Osteoblast (primary cell): ENCODE measurements around the gene NR3C1. TPM values are rescaled to one million over a fixed set of nuclear protein-coding genes. Genes with fewer than 3 reads are reported as not detected.

Experiments used
- DNase-seq: peaks from one replicate; pipeline ENCODE4 v3.0.0; 2011; ENCODE audit warnings: low spot score, mixed read lengths; ENCODE audit not compliant: insufficient read length; ENCODE audit errors: missing footprints
- H2AFZ ChIP-seq: 2 replicates; pipeline ENCODE4 v1.6.0; 2011; ENCODE audit warnings: mild to moderate bottlenecking, low read length
- H3K27ac ChIP-seq: 2 replicates; pipeline ENCODE4 v1.5.1; 2011; ENCODE audit warnings: mild to moderate bottlenecking, low read depth, low read length, moderate library complexity
- H3K27me3 ChIP-seq: 2 replicates; pipeline ENCODE4 v1.6.0; 2012; ENCODE audit warnings: mild to moderate bottlenecking, control low read depth, inconsistent platforms, low read length, moderate library complexity; ENCODE audit not compliant: insufficient read depth
- H3K36me3 ChIP-seq: 2 replicates; pipeline ENCODE4 v1.5.1; 2011; ENCODE audit warnings: mild to moderate bottlenecking, low read length, control low read depth, moderate library complexity; ENCODE audit not compliant: insufficient read depth
- H3K4me1 ChIP-seq: 2 replicates; pipeline ENCODE4 v1.5.1; 2011; ENCODE audit warnings: mild to moderate bottlenecking, low read length, control low read depth, moderate library complexity; ENCODE audit not compliant: insufficient read depth
- H3K4me2 ChIP-seq: 2 replicates; pipeline ENCODE4 v1.6.0; 2011; ENCODE audit warnings: mild to moderate bottlenecking, low read length; ENCODE audit not compliant: insufficient read depth
- H3K4me3 ChIP-seq: fragments of 200-600 bp; sonication (generic); 3 replicates; pipeline ENCODE4 v1.5.1; 2012; ENCODE audit warnings: mild to moderate bottlenecking, low read length, inconsistent platforms; ENCODE audit not compliant: insufficient read depth
- H3K79me2 ChIP-seq: 2 replicates; pipeline ENCODE4 v1.6.0; 2012; ENCODE audit warnings: mild to moderate bottlenecking, low read length, control low read depth, inconsistent platforms; ENCODE audit not compliant: insufficient read depth
- H3K9me3 ChIP-seq: 2 replicates; pipeline ENCODE4 v1.5.1; 2011; ENCODE audit warnings: low read depth, low read length, control low read depth
- H4K20me1 ChIP-seq: 2 replicates; pipeline ENCODE4 v1.6.0; 2012; ENCODE audit warnings: mild to moderate bottlenecking, low read length, control low read depth; ENCODE audit not compliant: insufficient read depth
- total RNA-seq: library from RNA; depleted of rRNA; stranded (reverse); fragments of >200 nt; gene quantifications from 2 replicates; pipeline ENCODE4 v1.2.3, GENCODE V29; 2012
- TF ChIP-seq, protein P1 (sequence below): IDR thresholded peaks from 2 replicates; pipeline ENCODE4 v1.5.1; 2011; ENCODE audit warnings: mild to moderate bottlenecking, low read depth, low read length, moderate library complexity; ENCODE audit errors: extremely low read depth

The NR3C1 gene
- total RNA-seq, 1 donor, result 119 TPM

- Histone ChIP-seq H3K4me3 (no peak overlapping the region), H3K4me1 (peaks cover 11% of the 10 kb centered on the region), H2AFZ (no peak overlapping the region), H3K4me2 (no peak overlapping the region), H3K27me3 (no peaks in the 10 kb centered on the region), H3K27ac (no peak overlapping the region), H4K20me1 (no peaks in the 10 kb centered on the region), H3K79me2 (no peaks in the 10 kb centered on the region), H3K36me3 (no peaks in the 10 kb centered on the region), H3K9me3 (no peaks in the 10 kb centered on the region)
- TF ChIP-seq, protein P1, sequence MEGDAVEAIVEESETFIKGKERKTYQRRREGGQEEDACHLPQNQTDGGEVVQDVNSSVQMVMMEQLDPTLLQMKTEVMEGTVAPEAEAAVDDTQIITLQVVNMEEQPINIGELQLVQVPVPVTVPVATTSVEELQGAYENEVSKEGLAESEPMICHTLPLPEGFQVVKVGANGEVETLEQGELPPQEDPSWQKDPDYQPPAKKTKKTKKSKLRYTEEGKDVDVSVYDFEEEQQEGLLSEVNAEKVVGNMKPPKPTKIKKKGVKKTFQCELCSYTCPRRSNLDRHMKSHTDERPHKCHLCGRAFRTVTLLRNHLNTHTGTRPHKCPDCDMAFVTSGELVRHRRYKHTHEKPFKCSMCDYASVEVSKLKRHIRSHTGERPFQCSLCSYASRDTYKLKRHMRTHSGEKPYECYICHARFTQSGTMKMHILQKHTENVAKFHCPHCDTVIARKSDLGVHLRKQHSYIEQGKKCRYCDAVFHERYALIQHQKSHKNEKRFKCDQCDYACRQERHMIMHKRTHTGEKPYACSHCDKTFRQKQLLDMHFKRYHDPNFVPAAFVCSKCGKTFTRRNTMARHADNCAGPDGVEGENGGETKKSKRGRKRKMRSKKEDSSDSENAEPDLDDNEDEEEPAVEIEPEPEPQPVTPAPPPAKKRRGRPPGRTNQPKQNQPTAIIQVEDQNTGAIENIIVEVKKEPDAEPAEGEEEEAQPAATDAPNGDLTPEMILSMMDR, result no peak
- DNase-seq, result no peak
Observed at GRCh38 chr5:143446535-143447226, 43.2 kb upstream of the NR3C1 start.

DNA sequence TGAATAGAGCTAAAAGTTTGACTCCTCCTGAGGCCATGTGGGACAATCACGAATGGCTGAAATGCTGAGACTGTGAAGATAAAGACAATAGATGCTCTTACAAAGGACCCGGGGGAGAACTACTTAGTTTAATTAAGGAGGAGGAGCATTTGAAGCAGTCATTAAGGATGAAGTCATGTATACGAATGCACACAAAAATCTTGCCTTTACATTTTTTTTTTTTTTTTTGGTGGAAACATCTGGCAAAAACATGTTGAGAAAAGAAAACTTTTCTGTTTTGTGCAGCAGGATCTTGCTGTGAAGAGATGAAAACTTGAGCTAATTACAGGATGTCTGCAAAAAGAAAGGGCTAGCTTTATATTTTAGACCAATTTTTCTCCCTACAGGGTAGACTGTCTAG, 42.3 kb upstream of the NR3C1 start:
- Histone ChIP-seq H3K36me3 (no peaks in the 10 kb centered on the region), H3K4me3 (no peak overlapping the region), H3K27me3 (no peaks in the 10 kb centered on the region), H3K4me1 (peaks cover 13% of the 10 kb centered on the region), H3K9me3 (no peaks in the 10 kb centered on the region), H4K20me1 (no peaks in the 10 kb centered on the region), H3K4me2 (no peak overlapping the region), H3K27ac (no peak overlapping the region), H2AFZ (no peak overlapping the region), H3K79me2 (no peaks in the 10 kb centered on the region)
- no peak for DNase-seq
- TF ChIP-seq, protein P1, result no peak

DNA sequence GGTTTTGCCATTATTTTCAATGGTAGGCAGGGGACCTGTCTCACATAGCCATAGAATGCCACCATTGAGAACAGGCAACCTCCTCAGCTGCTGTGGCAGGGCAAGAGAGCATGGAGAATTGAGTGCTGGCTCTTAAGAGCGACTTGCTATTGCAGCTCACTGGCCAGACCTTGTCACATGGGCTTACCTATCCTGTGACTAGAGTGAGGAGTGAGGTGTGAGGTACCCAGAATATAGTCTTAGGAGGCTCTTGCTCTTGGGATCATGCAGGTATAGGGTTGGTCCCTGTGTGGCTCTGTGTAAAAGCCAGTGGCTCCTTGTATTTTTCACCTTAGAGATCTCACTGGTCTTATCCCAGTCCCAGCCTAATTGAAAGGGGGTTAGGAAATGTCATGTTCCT, 39.8 kb upstream of the NR3C1 start:
- Histone ChIP-seq H3K4me1 (peaks cover 13% of the 10 kb centered on the region), H2AFZ (no peak overlapping the region), H3K36me3 (no peaks in the 10 kb centered on the region), H3K4me2 (no peak overlapping the region), H3K79me2 (no peaks in the 10 kb centered on the region), H3K4me3 (no peak overlapping the region), H3K27ac (no peak overlapping the region), H3K9me3 (no peaks in the 10 kb centered on the region), H3K27me3 (no peaks in the 10 kb centered on the region), H4K20me1 (no peaks in the 10 kb centered on the region)
- no peak for DNase-seq
- TF ChIP-seq, protein P1, result no peak

DNA sequence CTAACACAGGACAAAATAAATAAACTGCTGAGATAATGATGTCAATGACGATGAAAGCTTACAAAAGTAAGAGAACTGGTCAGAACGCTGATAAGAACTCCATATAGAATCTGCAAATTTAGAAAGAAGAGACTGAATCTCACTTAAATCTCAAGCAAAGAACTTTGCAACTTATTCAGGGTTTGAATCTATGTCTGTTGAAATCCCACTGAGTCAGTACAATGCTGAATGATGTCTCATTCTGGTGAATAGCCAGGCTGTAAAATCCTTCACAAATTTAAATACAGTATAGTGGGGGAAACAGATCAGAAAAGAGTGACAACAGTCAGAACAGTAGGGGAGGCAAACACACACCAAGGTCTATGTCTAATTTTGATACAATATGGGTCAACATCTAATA, 38.9 kb upstream of the NR3C1 start:
- no peak for DNase-seq
- no peak overlapping the region for H2AFZ ChIP-seq

More for the DNA sequence above, 38.9 kb upstream of the NR3C1 start:
- H4K20me1 ChIP-seq, result no peaks in the 10 kb centered on the region
- H3K4me1 ChIP-seq, result peaks cover 13% of the 10 kb centered on the region
- peak overlapping the region; percentile 40 for H3K4me2 ChIP-seq
- H3K36me3 ChIP-seq, result no peaks in the 10 kb centered on the region
- H3K79me2 ChIP-seq, result no peaks in the 10 kb centered on the region
- H3K27me3 ChIP-seq, result no peaks in the 10 kb centered on the region
- TF ChIP-seq, protein P1, result no peak
- no peak overlapping the region for H3K27ac ChIP-seq
- no peaks in the 10 kb centered on the region for H3K9me3 ChIP-seq
- H3K4me3 ChIP-seq, result no peak overlapping the region
